Mononuclear cell (primary cell): Measurements from ENCODE around the gene LRRC47. TPM values are rescaled to one million over a fixed set of nuclear protein-coding genes. Genes with fewer than 3 reads are reported as not detected.

ENCODE experiments used
- H3K27me3 ChIP-seq: 2 replicates; pipeline ENCODE4 v1.6.0; 2011; ENCODE audit warnings: low read length, control low read depth; ENCODE audit not compliant: insufficient read depth
- H3K4me1 ChIP-seq: 2 replicates; pipeline ENCODE4 v1.5.1; 2011; ENCODE audit warnings: mild to moderate bottlenecking, low read length, control low read depth; ENCODE audit not compliant: insufficient read depth
- H3K4me3 ChIP-seq: 2 replicates; pipeline ENCODE4 v1.5.1; 2011; ENCODE audit warnings: mild to moderate bottlenecking, low read length, moderate library complexity
- H3K9me3 ChIP-seq: 2 replicates; pipeline ENCODE4 v1.5.1; 2011; ENCODE audit warnings: low read depth, mild to moderate bottlenecking, control low read depth, low read length
- total RNA-seq: library from RNA; depleted of rRNA; stranded (reverse); fragments of >200 nt; gene quantifications from one replicate; pipeline ENCODE4 v1.2.3, GENCODE V29; 2012

The LRRC47 gene
- total RNA-seq, 1 donor: 20.9 TPM

- no peaks in the 10 kb centered on the region for H3K27me3 ChIP-seq
- H3K4me3 ChIP-seq: no peak overlapping the region
- no peaks in the 10 kb centered on the region for H3K9me3 ChIP-seq
- H3K4me1 ChIP-seq: no peaks in the 10 kb centered on the region
Measured at GRCh38 chr1:3732434-3733093, 63.7 kb downstream of the LRRC47 start.

- H3K4me1 ChIP-seq: no peaks in the 10 kb centered on the region
- no peaks in the 10 kb centered on the region for H3K9me3 ChIP-seq
- H3K4me3 ChIP-seq: no peak overlapping the region
- no peaks in the 10 kb centered on the region for H3K27me3 ChIP-seq
Measured at GRCh38 chr1:3731583-3732433, 64.5 kb downstream of the LRRC47 start.

- H3K4me1 ChIP-seq: no peaks in the 10 kb centered on the region
- no peak overlapping the region for H3K4me3 ChIP-seq
- no peaks in the 10 kb centered on the region for H3K27me3 ChIP-seq
- H3K9me3 ChIP-seq: no peaks in the 10 kb centered on the region
Measured at GRCh38 chr1:3730543-3731247, 65.6 kb downstream of the LRRC47 start.

GRCh38 chr1:3729594-3730542, 66.4 kb downstream of the LRRC47 start:
- Histone ChIP-seq H3K9me3 (no peaks in the 10 kb centered on the region), H3K4me1 (no peaks in the 10 kb centered on the region), H3K4me3 (no peak overlapping the region), H3K27me3 (no peaks in the 10 kb centered on the region)

Other genes with a start within 250 kb of the LRRC47 start
- 16.2 TPM for gene MEGF6, start 185.0 kb downstream of the LRRC47 start, total RNA-seq
- 27.5 TPM for gene TPRG1L, start 171.5 kb downstream of the LRRC47 start, total RNA-seq
- gene WRAP73, start 146.4 kb downstream of the LRRC47 start, total RNA-seq: 8.8 TPM
- not detected for gene TP73, start 144.0 kb downstream of the LRRC47 start, total RNA-seq
- gene CCDC27, start 44.0 kb downstream of the LRRC47 start, total RNA-seq: not detected
- 0.73 TPM for gene SMIM1, start 23.7 kb downstream of the LRRC47 start, total RNA-seq
- gene CEP104, start 60.7 kb upstream of the LRRC47 start, total RNA-seq: 12.8 TPM
- gene DFFB, start 61.0 kb upstream of the LRRC47 start, total RNA-seq: 4.2 TPM
- gene C1orf174, start 103.8 kb upstream of the LRRC47 start, total RNA-seq: 21.0 TPM